IMR-90 (cell line): ENCODE measurements around the gene GRIK1. TPM values are rescaled to one million over a fixed set of nuclear protein-coding genes. Genes with fewer than 3 reads are reported as not detected.

Experiments
- ATAC-seq: fragments of 200-7000 bp; cut with Tn5 transposase; 2 replicates; pipeline ENCODE4 v1.9.1; 2020; ENCODE audit warnings: low read depth, mild to moderate bottlenecking, moderate library complexity
- BruUV-seq: library from RNA; stranded (reverse); fragments of 400-500 nt; replicated peaks from 2 replicates; lab custom pipeline; 2021; lab: Mats Ljungman, UMichigan
- CTCF ChIA-PET: fragments of 300-600 bp; formaldehyde crosslinking; extraction: SDS; loops from one replicate; lab custom pipeline; 2021; ENCODE audit warnings: antibody characterized with exemption; lab: Yijun Ruan, JAX
- POLR2A ChIA-PET: fragments of 300-600 bp; sonication (Branson Sonifier 250); formaldehyde crosslinking; loops from one replicate; lab custom pipeline; 2022; ENCODE audit warnings: antibody characterized with exemption; ENCODE audit not compliant: unreplicated experiment; lab: Charles Lee
- DNase-seq: peaks from one replicate; pipeline ENCODE4 v3.0.0; 2013
- H2AFZ ChIP-seq: replicated peaks from 2 replicates; pipeline ENCODE3; 2013; ENCODE audit warnings: low read length, mild to moderate bottlenecking; ENCODE audit not compliant: poor library complexity
- H2AK5ac ChIP-seq: 2 replicates; pipeline ENCODE4 v1.6.1; 2013; ENCODE audit warnings: low read depth, low read length, inconsistent platforms
- H2AK9ac ChIP-seq: replicated peaks from 2 replicates; pipeline ENCODE3; 2013; ENCODE audit warnings: mild to moderate bottlenecking, low read depth, low read length, moderate library complexity; ENCODE audit not compliant: poor library complexity
- H2BK120ac ChIP-seq: 2 replicates; pipeline ENCODE4 v1.6.1; 2013; ENCODE audit warnings: low read depth, low read length, inconsistent platforms
- H2BK15ac ChIP-seq: 3 replicates; pipeline ENCODE4 v1.6.1; 2013; ENCODE audit warnings: low read depth, low read length, inconsistent platforms
- H2BK20ac ChIP-seq: 2 replicates; pipeline ENCODE4 v1.6.1; 2013; ENCODE audit warnings: low read depth, mild to moderate bottlenecking, inconsistent platforms, low read length, moderate library complexity
- H2BK5ac ChIP-seq: 2 replicates; pipeline ENCODE4 v1.6.1; 2013; ENCODE audit warnings: mild to moderate bottlenecking, low read depth, low read length, inconsistent platforms; ENCODE audit not compliant: poor library complexity, severe bottlenecking
- H3K14ac ChIP-seq: replicated peaks from 2 replicates; pipeline ENCODE4 v1.6.1; 2013; ENCODE audit warnings: low read depth, low read length, inconsistent platforms
- H3K18ac ChIP-seq: 2 replicates; pipeline ENCODE4 v1.6.1; 2013; ENCODE audit warnings: low read depth, low read length, control low read depth
- H3K23ac ChIP-seq: 2 replicates; pipeline ENCODE4 v1.6.1; 2013; ENCODE audit warnings: low read depth, low read length, inconsistent platforms
- H3K27ac ChIP-seq: 2 replicates; pipeline ENCODE4 v1.5.1; 2013; ENCODE audit warnings: mild to moderate bottlenecking, control low read depth, low read length; ENCODE audit not compliant: insufficient read depth
- H3K27me3 ChIP-seq: 2 replicates; pipeline ENCODE4 v1.6.1; 2013; ENCODE audit warnings: low read length; ENCODE audit not compliant: control insufficient read depth, insufficient read depth
- H3K36me3 ChIP-seq: 2 replicates; pipeline ENCODE4 v1.6.1; 2013; ENCODE audit warnings: low read length, mixed read lengths; ENCODE audit not compliant: control insufficient read depth, insufficient read depth
- H3K4ac ChIP-seq: 2 replicates; pipeline ENCODE4 v1.6.1; 2013; ENCODE audit warnings: low read depth, low read length, inconsistent platforms
- H3K4me1 ChIP-seq: 2 replicates; pipeline ENCODE4 v1.6.1; 2013; ENCODE audit warnings: low read length, mixed read lengths; ENCODE audit not compliant: control insufficient read depth, insufficient read depth
- H3K4me2 ChIP-seq: 2 replicates; pipeline ENCODE4 v1.6.1; 2013; ENCODE audit warnings: low read depth, mild to moderate bottlenecking, control low read depth, low read length, moderate library complexity
- H3K4me3 ChIP-seq: 2 replicates; pipeline ENCODE4 v1.5.1; 2013; ENCODE audit warnings: low read depth, mild to moderate bottlenecking, control low read depth, low read length, moderate library complexity; ENCODE audit not compliant: insufficient read depth
- H3K56ac ChIP-seq: 2 replicates; pipeline ENCODE4 v1.6.1; 2013; ENCODE audit warnings: low read length, inconsistent platforms; ENCODE audit not compliant: insufficient read depth; ENCODE audit errors: extremely low read depth
- H3K79me1 ChIP-seq, 2 experiments: 2 replicates each; pipeline ENCODE4 v1.6.1; 2013; ENCODE audit warnings: low read length in 2 of 2, inconsistent platforms in 1 of 2, low read depth in 1 of 2
- H3K9ac ChIP-seq: 2 replicates; pipeline ENCODE4 v1.6.1; 2013; ENCODE audit warnings: low read depth, low read length, control low read depth
- H3K9me1 ChIP-seq: 2 replicates; pipeline ENCODE4 v1.6.1; 2013; ENCODE audit warnings: low read length, inconsistent platforms; ENCODE audit not compliant: insufficient read depth
- H3K9me3 ChIP-seq: 2 replicates; pipeline ENCODE4 v1.6.1; 2013; ENCODE audit warnings: low read length; ENCODE audit not compliant: control insufficient read depth, insufficient read depth
- H4K20me1 ChIP-seq: 2 replicates; pipeline ENCODE4 v1.6.1; 2013; ENCODE audit warnings: low read length, inconsistent platforms; ENCODE audit not compliant: insufficient read depth
- H4K5ac ChIP-seq: 2 replicates; pipeline ENCODE4 v1.6.1; 2013; ENCODE audit warnings: mild to moderate bottlenecking, low read depth, low read length, control low read depth
- H4K8ac ChIP-seq, 2 experiments: 2 replicates each; pipeline ENCODE4 v1.6.1; 2013; ENCODE audit warnings: low read depth in 2 of 2, low read length in 2 of 2, control low read depth in 1 of 2, inconsistent platforms in 1 of 2
- H4K91ac ChIP-seq: 2 replicates; pipeline ENCODE4 v1.6.1; 2013; ENCODE audit warnings: low read depth, low read length, inconsistent platforms; ENCODE audit not compliant: insufficient read depth
- BHLHE40 ChIP-seq: fragments of 150-350 bp; IDR thresholded peaks from 2 replicates; pipeline ENCODE4 v1.6.1; 2016; ENCODE audit warnings: mild to moderate bottlenecking, low read depth, low read length
- CEBPB ChIP-seq: IDR thresholded peaks from 2 replicates; pipeline ENCODE4 v1.6.1; 2012; ENCODE audit warnings: low read depth, low read length, improper control_type of control experiment
- CHD1 ChIP-seq: IDR thresholded peaks from 2 replicates; pipeline ENCODE4 v1.6.1; 2012; ENCODE audit warnings: low read depth, low read length, improper control_type of control experiment
- FOS ChIP-seq: fragments of 150-350 bp; IDR thresholded peaks from 2 replicates; pipeline ENCODE4 v1.6.1; 2016; ENCODE audit warnings: low read depth, low read length
- MAZ ChIP-seq: IDR thresholded peaks from 2 replicates; pipeline ENCODE4 v1.6.1; 2012; ENCODE audit warnings: low read depth, mild to moderate bottlenecking, low read length, improper control_type of control experiment, moderate library complexity, borderline replicate concordance
- MXI1 ChIP-seq: IDR thresholded peaks from 2 replicates; pipeline ENCODE4 v1.6.1; 2012; ENCODE audit warnings: low read depth, mild to moderate bottlenecking, low read length, moderate library complexity, borderline replicate concordance
- NFE2L2 ChIP-seq: fragments of 150-350 bp; IDR thresholded peaks from 2 replicates; pipeline ENCODE4 v1.6.1; 2016; ENCODE audit warnings: low read depth, mild to moderate bottlenecking, low read length
- POLR2A ChIP-seq: IDR thresholded peaks from 2 replicates; pipeline ENCODE4 v1.6.1; 2012; ENCODE audit warnings: mild to moderate bottlenecking, low read depth, low read length
- RAD21 ChIP-seq: IDR thresholded peaks from 2 replicates; pipeline ENCODE4 v1.6.1; 2012; ENCODE audit warnings: low read length, improper control_type of control experiment
- RFX5 ChIP-seq: IDR thresholded peaks from 2 replicates; pipeline ENCODE4 v1.8.0; 2012; ENCODE audit warnings: low read depth, mild to moderate bottlenecking, low read length, moderate library complexity
- SMC3 ChIP-seq: fragments of 150-350 bp; IDR thresholded peaks from 2 replicates; pipeline ENCODE4 v1.6.1; 2016; ENCODE audit warnings: low read depth, mild to moderate bottlenecking, antibody characterized with exemption, low read length, moderate library complexity
- WGBS, 2 experiments: methylation state at CpG; one replicate each; pipeline versions ENCODE4 v1.1.5 to v1.1.7; 2013; ENCODE audit warnings: missing lambda C conversion rate in 2 of 2; ENCODE audit not compliant: insufficient read length in 1 of 2; ENCODE audit errors: extremely low coverage in 2 of 2; 5-methylcytosine and 5-hydroxymethylcytosine counted together
- dilution Hi-C: fragments of 300-500 bp; cut with HindIII; formaldehyde crosslinking; loops from one replicate; pipeline ENCODE4 v1.14.3; 2018; ENCODE audit warnings: low sequenced_read_pairs; ENCODE audit not compliant: unreplicated experiment
- in situ Hi-C: fragments of 300-500 bp; cut with MboI; formaldehyde crosslinking; loops from 3 replicates; pipeline ENCODE4 v1.14.3; 2019; ENCODE audit warnings: low sequenced_read_pairs, inconsistent platforms, mixed read lengths
- intact Hi-C: fragments of 100-400 bp; cut with micrococcal nuclease; formaldehyde crosslinking; loops from 2 replicates; pipeline ENCODE4 v1.10.0; 2022
- polyA plus RNA-seq, 3 experiments: library from polyadenylated mRNA; depleted of rRNA; stranded (reverse); fragments of >200 nt; gene quantifications; 2 replicates each; pipeline ENCODE4 v1.2.3, GENCODE V29; 2012; ENCODE audit warnings: low replicate concordance in 1 of 3
- total RNA-seq: library from RNA; depleted of rRNA; stranded (reverse); fragments of >200 nt; gene quantifications from 2 replicates; pipeline ENCODE4 v1.2.3, GENCODE V29; 2012
- TF ChIP-seq, protein P1 (sequence below): fragments of 150-350 bp; IDR thresholded peaks from 2 replicates; pipeline ENCODE4 v1.6.1; 2017; ENCODE audit warnings: mild to moderate bottlenecking, antibody characterized with exemption, low read length, low read depth

The GRIK1 gene
- total and polyA plus RNA-seq, 2 of the 4 experiments (the other 2 are of a cell fraction): not detected

DNA sequence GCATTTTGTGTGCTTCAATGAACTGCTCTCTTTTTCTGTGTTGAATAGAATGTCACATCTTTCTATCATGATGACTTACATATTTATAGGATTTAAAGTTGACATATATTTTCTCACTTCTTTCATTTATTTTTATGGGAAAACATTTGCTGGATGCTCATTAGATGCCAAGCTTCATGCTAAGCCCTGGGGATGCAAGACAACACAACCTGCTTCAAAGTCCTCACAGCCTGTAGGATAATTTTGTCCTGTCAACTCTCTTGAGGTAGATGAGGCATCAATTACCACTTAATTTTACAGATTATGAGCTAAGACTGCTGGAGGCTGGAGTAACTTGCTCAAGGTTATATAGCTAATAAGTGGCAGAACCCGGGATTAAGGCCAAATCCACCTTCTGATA lies 264.3 kb downstream of the GRIK1 start:
- Histone ChIP-seq H3K9ac (no peak overlapping the region), H3K79me1 (no peaks in the 10 kb centered on the region)

More for the DNA sequence above, 264.3 kb downstream of the GRIK1 start:
- Histone ChIP-seq H3K36me3 (no peaks in the 10 kb centered on the region), H3K9me3 (no peaks in the 10 kb centered on the region), H3K9me1 (no peaks in the 10 kb centered on the region), H2AK9ac (no peak overlapping the region), H2BK5ac (no peak overlapping the region), H3K18ac (no peak overlapping the region), H4K8ac (no peak overlapping the region), H2BK120ac (no peak overlapping the region), H3K4ac (no peak overlapping the region), H2BK20ac (no peak overlapping the region), H3K56ac (no peak overlapping the region), H4K91ac (no peak overlapping the region), H4K5ac (no peak overlapping the region), H2AK5ac (no peak overlapping the region), H3K4me1 (no peaks in the 10 kb centered on the region; the same call in 1 of the 2 replicates), H3K4me2 (no peak overlapping the region), H2AFZ (no peak overlapping the region), H2BK15ac (no peak overlapping the region), H3K27ac (no peak overlapping the region), H3K14ac (no peak overlapping the region), H4K20me1 (no peaks in the 10 kb centered on the region), H3K27me3 (no peaks in the 10 kb centered on the region), H3K4me3 (no peak overlapping the region), H3K23ac (no peak overlapping the region)
- WGBS, 2 experiments: no CpG with 5 or more reads among the region's 1 CpG
- dilution Hi-C loops: no loop called here
- DNase-seq: no peak
- POLR2A ChIA-PET: no interaction called here
- TF ChIP-seq FOS (no peak), RFX5 (no peak), POLR2A (no peak), MXI1 (no peak), BHLHE40 (no peak), SMC3 (no peak), MAZ (no peak), CHD1 (no peak), NFE2L2 (no peak), CEBPB (no peak), RAD21 (no peak)
- TF ChIP-seq, protein P1, sequence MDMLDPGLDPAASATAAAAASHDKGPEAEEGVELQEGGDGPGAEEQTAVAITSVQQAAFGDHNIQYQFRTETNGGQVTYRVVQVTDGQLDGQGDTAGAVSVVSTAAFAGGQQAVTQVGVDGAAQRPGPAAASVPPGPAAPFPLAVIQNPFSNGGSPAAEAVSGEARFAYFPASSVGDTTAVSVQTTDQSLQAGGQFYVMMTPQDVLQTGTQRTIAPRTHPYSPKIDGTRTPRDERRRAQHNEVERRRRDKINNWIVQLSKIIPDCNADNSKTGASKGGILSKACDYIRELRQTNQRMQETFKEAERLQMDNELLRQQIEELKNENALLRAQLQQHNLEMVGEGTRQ: no peak
- intact Hi-C loops: no loop called here
- in situ Hi-C loops: no loop called here
- ATAC-seq: no peak
- CTCF ChIA-PET: no interaction called here
- BruUV-seq: no TSS peak
